Raji (cell line): Measurements from ENCODE around the gene SENP3.

Source experiments
- POLR2A ChIP-seq: IDR thresholded peaks from 2 replicates; pipeline ENCODE4 v1.6.1; 2011; ENCODE audit warnings: low read depth, low read length, control low read depth; ENCODE audit not compliant: insufficient read depth

The SENP3 gene

DNA sequence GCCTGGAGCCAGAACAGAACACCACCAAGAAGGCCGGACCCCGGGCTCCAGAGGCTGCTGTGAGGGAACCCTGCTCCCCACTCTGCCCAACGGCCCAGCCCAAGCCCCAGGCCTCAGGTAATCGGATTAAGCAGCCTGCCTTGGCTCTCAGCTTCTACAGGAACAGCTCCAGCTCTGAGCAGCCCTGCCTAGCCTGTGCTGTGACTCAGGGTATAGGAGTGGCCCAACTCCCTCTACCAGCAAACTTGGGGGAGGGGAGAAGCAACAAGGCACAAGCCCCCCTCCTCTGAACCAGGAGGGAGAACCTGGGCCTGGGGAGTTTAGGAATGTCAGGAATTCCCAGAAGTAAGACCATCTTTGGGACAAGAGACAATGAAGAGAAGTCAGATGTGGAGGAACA, 29.0 kb downstream of the SENP3 start:
- TF ChIP-seq POLR2A = no peak

GRCh38 chr17:7591596-7591995, 29.9 kb downstream of the SENP3 start:
- no peak for TF ChIP-seq POLR2A

DNA sequence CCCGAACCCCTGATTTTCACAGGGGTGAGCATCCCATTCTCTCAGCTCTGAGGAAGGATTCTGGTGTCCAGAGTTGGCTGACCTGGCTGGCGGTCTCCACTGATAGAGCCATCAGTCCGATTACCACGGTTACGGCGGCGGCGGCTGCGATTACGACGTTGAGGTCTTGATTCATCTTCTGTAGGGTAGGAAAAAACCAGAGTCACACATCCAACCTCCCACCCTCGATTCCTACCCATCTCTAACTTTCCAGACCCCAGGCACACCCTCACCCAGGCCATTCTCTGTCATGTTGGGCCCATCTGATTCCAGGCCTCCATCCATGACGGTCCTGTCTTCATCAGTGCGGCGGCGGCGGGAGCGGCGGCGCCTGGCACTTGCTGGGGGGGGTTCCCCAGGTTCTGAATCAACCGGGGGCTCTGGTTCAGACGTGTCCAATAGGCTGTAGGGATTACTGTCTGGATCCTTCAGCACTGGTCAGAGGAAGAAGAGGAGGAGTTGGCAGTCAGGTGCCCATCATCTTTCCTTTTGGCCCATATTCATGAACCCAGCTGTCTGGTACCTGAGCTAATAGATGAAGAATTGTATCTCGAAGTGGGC, 30.8 kb downstream of the SENP3 start:
- TF ChIP-seq POLR2A = no peak

DNA sequence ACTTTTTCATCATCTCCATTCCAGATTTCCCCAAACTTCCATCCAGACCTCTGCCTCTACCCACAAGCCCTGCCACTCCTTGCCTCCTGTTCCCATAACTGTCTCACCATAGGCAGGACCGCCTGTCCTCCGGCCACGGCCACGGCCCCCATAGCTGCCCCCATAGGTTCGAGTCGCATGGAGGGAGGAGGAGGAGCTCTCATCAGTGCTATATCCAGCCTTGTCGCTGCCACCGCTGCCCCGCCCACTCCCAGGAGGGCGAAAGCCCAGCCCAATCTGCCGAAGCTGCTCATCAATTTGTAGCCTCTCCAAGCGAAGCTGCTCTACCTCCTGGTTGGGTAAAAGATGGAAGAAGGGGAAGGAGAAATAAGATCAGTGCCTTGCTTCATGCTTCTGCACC, 31.6 kb downstream of the SENP3 start:
- no peak for TF ChIP-seq POLR2A

DNA sequence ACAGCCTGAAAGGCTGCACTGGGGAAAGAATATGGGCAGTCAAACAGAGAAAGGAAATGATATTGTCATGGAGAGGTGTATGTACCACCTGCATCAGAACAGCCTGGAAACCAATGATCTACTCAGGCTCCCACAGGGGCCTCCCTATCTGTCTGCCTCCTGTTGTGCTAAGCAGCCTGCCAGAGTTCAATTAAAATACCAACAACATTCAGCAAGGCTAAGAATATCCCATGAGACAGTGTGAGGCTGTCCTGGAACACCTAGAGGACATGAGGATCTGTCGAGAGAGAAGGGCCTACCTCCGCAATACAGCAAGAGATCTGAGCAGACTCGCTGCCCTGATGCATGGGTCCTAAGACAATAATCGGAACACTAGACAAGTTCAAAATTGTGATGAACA, 44.6 kb downstream of the SENP3 start:
- no peak for TF ChIP-seq POLR2A

DNA sequence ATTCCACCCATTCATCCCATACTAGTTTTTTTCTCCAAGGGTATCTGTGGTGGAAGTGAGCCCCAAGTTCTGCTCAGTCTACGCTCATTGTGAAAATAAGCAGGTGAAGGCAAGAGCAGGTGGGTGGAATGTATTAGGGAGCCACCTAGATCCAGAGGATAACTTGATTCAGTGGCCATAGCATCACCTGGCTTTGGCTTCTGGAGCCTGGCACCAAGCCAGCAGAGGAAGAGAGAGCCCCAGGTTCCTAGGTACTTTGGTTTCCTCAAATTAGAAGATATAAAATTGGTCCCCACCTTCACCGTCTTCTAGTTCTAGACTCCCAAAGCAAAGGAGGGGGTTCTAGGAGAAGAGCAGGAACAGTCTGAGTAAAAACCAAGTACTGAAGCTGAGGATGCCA, 48.9 kb downstream of the SENP3 start:
- TF ChIP-seq POLR2A = no peak

DNA sequence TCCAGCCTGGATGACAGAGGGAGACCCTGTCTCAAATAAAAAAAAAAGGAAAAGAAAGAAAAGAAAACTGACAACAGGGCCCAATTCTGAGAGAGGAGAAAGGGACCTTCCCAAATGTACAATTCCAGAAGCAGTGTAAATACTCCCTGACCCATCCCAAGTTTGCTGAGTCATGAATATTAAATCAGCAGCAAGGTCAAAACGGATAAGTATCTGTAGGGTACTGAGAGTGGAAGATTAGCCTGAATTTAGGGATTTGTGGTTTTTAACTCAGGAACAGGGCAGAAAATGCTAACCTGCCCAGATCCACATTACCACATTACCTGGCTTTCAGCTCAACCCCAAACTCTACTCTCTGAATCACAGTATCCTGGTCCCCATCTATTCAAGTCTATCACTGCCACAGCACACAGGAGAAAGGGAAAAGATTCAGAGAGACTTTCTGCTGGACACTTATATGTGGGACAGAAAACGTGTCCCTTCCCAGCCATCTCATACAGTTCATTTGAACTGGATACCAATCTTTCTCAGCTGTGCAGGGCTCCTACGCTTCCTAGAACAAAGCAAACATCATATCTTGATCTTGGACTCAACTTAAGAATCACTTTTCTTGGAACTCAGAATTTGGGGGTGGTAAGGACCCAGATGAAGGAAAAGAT, 50.0 kb downstream of the SENP3 start:
- no peak for TF ChIP-seq POLR2A

GRCh38 chr17:7612294-7612640, 50.5 kb downstream of the SENP3 start:
- no peak for TF ChIP-seq POLR2A

- TF ChIP-seq POLR2A = no peak; the same call in 1 of the 2 replicates
Observed at GRCh38 chr17:7613769-7614424, 52.2 kb downstream of the SENP3 start.

DNA sequence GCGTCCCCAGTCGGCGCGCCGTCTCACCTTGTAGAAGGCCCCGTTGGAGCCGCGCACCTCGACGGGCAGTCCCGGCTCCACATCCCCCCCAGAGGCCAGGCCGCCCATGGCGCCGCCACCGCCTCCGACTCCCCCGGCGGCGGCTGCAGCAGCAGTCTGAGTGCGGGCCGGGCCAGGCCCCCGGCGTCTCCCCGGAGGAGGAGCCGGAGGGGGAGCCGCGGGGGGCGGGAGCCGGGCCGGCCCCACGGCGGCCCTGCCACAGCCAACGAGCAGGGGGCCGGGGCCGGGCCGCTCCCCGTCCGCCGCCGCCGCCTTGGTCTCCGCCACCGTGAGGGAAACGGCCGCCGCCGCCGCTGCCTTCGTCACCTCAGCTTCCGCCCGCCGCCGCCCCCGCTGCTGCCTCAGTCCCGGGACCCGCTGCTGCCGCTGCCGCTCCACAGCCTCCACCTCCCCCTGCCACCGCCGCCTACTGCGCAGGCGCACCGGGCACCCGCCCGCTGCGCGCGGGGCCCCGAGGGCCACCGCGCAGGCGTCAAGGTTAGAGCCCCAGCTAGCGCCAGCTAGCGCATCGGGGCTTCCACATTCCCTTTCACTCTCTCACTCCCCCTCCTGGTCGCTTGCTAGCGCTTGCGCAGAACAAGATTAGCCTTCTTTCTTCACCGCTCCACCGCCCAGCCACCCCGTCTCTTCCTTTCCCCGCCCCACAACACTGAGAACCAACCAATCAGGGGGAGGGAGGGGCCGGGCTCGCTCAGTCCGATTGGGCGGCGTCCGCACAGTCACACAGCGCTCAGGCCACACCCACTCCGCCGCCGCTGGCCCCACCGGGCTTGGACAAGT, 52.9 kb downstream of the SENP3 start, which contains the start of gene FXR2:
FXR2 (minus strand) TSS at position 473 of the 840 bp plus-strand sequence; CDS start at position 108, 365 bp downstream.
- TF ChIP-seq POLR2A = peak; percentile 41

DNA sequence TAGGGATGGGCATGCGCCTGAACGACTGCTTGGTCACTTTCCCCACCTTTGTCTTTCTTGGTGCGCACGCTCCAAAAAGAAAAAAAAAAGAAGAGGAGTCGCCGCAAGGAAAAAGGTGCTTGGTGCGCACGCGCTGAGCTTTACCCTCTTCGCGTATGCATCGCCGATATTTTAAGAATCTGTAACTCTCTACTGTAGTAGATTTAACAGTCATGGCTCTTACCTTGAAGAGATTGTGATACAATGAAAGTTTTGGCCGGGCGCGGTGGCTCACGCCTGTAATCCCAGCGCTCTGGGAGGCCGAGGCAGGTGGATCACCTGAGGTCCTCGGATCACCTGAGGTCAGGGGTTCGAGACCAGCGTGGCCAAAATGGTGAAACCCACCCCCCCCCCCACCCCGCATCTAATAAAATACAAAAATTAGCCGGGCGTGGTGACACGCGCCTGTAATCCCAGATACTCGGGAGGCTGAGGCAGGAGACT, 53.6 kb downstream of the SENP3 start:
- TF ChIP-seq POLR2A = peak; percentile 25; the same call in 1 of the 2 replicates

DNA sequence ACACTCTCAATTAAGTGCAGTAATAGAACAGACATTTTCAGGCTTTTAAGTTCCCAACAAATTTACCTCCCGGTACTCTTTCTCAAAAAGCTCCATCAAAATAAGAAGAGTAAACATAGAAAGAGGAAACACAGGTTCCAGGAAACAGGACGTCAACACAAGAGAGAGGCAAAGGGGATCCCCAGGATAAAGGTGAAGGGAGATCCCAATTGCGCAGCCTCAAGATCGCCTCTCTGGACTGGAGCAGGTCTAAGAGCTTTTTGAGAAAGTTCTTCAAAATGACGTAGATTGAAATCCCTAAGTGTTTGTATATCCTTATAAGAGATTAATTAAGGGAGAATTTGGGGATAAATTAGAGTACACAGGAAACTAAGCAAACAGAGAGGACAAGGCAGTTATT, 56.9 kb downstream of the SENP3 start:
- TF ChIP-seq POLR2A = no peak

DNA sequence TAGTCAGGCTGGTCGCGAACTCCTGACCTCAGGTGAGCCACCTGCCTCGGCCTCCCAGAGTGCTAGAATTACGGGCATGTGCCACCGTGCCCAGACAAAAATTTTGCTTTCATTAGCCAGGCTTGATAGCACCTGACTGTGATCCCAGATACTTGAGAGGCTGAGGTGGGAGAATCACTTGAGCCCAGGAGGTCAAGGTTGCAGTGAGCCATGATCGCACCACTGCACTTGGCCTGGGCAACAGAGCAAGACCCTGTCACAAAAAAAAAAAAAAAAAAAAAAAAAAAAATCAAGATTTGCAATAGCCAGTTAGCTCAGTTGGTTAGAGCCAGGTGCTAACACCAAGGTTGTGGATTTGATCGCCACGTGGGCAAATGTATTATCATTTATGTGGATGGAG, 59.1 kb downstream of the SENP3 start:
- TF ChIP-seq POLR2A = no peak
